GM18499 (cell line): ENCODE results near the gene HEATR1.
"Not testable (repeated sequence)": the region's sequence is repeated elsewhere in the genome, so short reads cannot be mapped to it uniquely, and the experiment has no call there.

Experiments
- ATAC-seq: cut with Tn5 transposase; IDR thresholded peaks from one replicate; pipeline ENCODE4 v1.9.1; 2021; ENCODE audit warnings: moderate number of reproducible peaks; ENCODE audit not compliant: insufficient read depth, unreplicated experiment

The HEATR1 gene

DNA sequence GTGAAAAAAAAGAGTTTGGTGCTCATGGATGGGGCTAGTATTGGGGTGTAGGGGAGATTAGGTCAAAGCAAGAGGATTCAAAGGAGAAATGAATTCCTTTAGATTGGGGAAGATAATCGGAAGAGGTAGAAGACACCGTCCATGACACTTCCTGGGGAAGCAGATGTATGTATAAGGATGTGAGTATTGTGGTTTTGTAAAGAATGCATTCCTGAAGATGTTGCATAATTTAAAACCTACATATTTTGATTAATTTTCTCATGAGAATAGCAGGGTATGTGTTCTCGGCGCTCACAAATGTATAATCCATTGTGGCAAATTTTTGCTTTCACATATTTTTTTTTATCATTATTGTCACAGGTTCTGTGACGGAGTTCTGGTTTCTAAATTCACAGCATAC, 86.0 kb downstream of the HEATR1 start:
- ATAC-seq, result no peak

DNA sequence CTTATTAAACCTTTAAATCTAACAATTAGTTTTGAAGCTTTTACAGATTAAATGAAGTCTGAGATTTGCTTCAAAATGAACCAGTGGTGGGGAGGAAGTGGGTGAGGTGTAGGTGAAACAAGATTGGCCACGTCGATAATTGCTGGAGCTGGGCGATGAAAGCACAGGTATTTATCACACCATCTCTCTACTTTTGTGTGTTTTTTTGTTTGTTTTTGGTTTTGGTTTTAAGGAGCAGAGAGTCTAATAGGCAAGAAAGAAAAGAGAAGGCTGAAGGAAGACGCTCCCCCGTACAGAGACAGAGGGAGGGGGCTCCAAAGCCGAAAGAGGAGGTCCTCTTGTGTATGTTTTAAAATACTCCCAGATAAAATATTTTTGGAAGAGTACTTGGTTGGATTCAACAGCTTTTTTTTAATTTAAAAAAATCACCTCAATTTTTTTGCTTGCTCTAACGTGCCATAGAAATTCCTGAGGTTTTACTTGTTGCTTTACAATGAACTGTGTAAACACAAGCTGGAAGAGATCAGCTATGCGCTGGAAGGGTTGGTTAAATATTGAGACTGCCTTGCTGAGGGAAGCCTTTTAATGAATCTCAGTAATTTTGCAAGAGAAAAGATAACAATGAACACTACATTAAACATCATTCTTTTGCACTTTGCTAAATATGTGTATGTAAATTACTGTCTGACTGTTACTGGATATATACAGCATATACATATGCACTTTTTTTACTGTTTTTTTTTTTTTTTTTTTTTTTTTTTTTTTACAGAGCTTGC, 87.2 kb downstream of the HEATR1 start:
- ATAC-seq, result no peak

- no peak for ATAC-seq
Observed at GRCh38 chr1:236515443-236515958, 88.8 kb downstream of the HEATR1 start.

- no peak for ATAC-seq
Observed at GRCh38 chr1:236514703-236515442, 89.4 kb downstream of the HEATR1 start.

DNA sequence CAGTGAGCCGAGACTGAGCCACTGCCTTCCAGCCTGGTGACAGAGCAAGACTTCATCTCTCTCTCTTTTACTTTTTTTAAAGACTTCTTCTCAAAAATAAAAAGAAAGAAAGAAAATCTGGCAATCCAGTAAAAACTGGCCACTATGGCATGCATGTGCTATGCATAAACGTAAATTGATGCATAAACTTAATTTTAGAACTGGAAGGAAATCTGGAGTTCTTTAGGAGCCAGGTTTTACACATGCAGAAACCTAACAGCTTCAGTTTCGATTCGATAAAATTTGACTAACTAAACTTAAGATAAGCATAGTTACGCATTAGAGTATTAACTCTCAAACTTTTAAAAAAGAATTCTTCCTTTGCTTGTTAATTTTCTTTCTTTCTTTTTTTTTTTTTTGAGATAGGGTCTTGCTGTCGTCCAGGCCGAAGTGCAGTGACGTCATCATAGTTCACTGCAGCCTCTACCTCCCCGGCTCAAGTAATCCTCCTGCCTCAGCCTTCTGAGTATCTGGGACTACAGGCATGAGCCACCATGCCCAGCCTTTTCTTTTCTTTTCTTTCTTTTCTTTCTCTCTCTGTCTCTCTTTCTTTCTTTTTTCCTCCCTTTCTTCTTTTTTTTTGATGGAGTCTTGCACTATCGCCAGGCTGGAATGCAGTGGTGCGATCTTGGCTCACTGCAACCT, 92.4 kb downstream of the HEATR1 start:
- ATAC-seq, result no peak

- no peak for ATAC-seq
Observed at GRCh38 chr1:236509647-236510401, 94.5 kb downstream of the HEATR1 start.

- no peak for ATAC-seq
Observed at GRCh38 chr1:236509203-236509602, 95.1 kb downstream of the HEATR1 start.

GRCh38 chr1:236508593-236509027, 95.7 kb downstream of the HEATR1 start:
- ATAC-seq, result no peak

DNA sequence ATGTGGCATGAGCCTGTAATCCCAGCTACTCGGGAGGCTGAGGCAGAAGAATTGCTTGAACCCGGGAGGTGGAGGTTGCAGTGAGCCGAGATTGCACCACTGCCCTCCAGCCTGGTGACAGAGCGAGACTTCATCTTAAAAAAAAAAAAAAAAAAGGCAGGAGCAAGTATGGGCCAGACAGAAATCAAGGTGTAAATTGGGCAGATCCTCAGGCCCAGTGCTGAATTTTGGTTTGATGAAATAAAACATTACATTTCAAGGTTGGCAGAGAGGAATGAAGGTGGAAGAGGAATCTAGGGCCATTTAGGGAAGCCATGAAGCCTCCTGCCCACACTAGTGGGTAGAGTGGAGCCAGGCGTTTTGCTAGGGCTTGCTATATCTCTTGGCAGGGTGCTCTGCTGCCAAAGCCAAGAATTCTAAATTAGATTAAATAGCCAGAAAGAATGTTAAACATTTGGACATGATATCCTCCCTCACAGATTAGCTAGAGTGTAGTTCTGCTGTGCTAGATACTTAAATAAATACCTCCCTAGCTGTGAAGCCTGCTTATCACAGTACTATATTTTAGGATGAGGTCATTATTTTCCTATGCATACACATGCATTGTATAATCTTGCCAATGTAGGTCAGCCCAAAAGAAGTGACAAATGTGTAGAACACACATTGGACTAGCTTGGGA, 97.2 kb downstream of the HEATR1 start:
- no peak for ATAC-seq

- ATAC-seq, result not testable (repeated sequence)
Observed at GRCh38 chr1:236504338-236504737, 100.0 kb downstream of the HEATR1 start.

GRCh38 chr1:236502972-236503639, 101.2 kb downstream of the HEATR1 start:
- no peak for ATAC-seq

DNA sequence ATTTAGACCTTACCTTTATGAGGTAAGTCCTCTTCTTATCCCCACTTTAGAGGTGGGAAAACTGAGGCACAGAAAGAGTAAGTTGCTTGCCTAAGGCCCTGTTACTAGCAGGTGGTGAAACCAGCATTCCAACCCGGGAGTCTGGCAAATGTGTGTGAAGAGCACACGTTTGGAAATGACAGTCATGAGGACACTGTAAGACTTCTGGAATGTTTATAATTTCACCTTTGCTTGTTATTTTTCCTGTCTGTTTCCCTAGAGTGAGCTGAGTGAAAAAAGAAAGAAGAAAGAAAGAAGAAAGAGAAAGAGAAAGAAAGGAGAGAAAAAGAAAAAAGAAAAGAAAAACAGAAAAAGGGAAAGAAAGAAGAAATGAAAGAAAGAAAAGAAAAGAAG, 101.7 kb downstream of the HEATR1 start:
- no peak for ATAC-seq

GRCh38 chr1:236501093-236501492, 103.2 kb downstream of the HEATR1 start:
- no peak for ATAC-seq
